Measurements from ENCODE around the gene SOX12. TPM values are rescaled to one million over a fixed set of nuclear protein-coding genes. Genes with fewer than 3 reads are reported as not detected.
"Not testable (repeated sequence)": the region's sequence is repeated elsewhere in the genome, so short reads cannot be mapped to it uniquely, and the experiment has no call there.

Gene SOX12
- polyA plus RNA-seq, 3 donors from 2014 or later = 0.08 to 0.27 (median 0.21) TPM

DNA sequence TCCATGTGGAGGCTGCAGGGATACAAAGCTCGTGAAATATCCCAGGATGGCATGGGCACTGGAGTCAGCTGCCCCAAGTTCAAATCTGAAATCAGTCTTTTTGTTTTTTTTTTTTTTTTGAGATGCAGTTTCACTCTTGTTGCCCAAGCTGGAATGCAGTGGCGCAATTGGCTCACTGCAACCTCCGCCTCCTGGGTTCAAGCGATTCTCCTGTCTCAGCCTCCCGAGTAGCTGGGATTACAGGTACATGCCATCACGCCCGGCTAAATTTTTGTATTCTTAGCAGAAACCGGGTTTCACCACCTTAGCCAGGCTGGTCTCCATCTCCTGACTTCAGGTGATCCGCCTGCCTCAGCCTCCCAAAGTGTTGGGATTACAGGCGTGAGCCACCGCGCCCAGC is 52.2 kb downstream of the SOX12 start:
- H3K4me1 Mint-ChIP-seq; H3K4me3 Mint-ChIP-seq; H3K36me3 Mint-ChIP-seq; H3K27me3 Mint-ChIP-seq (ENCODE audit: low read depth in 3 of 3); H3K9me3 Mint-ChIP-seq; DNase-seq; H3K27ac Mint-ChIP-seq: not testable (repeated sequence)

DNA sequence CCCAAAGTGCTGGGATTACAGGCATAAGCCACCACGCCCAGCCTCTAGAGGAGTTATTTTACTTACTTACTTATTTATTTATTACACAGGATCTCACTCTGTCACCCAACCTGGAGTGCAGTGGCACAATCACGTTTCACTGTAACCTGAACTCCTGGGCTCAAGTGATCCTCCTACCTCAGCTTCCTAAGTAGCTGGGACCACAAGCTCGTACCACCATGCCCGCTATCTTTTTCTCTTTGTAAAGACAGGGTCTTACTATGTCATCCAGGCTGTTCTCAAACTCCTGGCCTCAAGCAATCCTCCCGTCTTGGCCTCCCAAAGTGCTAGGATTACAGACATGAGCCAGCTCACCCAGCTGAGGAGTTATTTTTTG is 53.6 kb downstream of the SOX12 start:
- DNase-seq = no peak
- Mint-ChIP-seq H3K27ac (no peak overlapping the region), H3K27me3 (ENCODE audit: low read depth in 3 of 3) (peaks cover 2 to 8% (median 4%) of the 10 kb centered on the region in 3 donors), H3K4me1 (peaks cover 4 to 11% of the 10 kb centered on the region in 2 donors), H3K9me3 (no peaks in the 10 kb centered on the region), H3K36me3 (no peaks in the 10 kb centered on the region), H3K4me3 (peak overlapping the region in 1 of 5 donors; percentile 76)

Other genes with a start within 250 kb of the SOX12 start
- not detected for gene DEFB125, start 237.9 kb upstream of the SOX12 start, polyA plus RNA-seq
- not detected for gene DEFB126, start 183.0 kb upstream of the SOX12 start, polyA plus RNA-seq
- gene DEFB127, start 168.1 kb upstream of the SOX12 start, polyA plus RNA-seq = not detected
- not detected for gene DEFB128, start 135.8 kb upstream of the SOX12 start, polyA plus RNA-seq
- not detected for gene DEFB129, start 98.3 kb upstream of the SOX12 start, polyA plus RNA-seq
- gene DEFB132, start 67.8 kb upstream of the SOX12 start, polyA plus RNA-seq = not detected
- gene C20orf96, start 34.8 kb upstream of the SOX12 start, polyA plus RNA-seq = under 1 TPM; 0.23 to 0.50 (median 0.32) TPM
- gene ZCCHC3, start 28.0 kb upstream of the SOX12 start, polyA plus RNA-seq = 10 to 100 TPM in 1 of 3 donors, 1 to 10 TPM in 2; 2.1 to 14.0 (median 6.1) TPM
- 1 to 10 TPM; 6.7 to 8.9 (median 7.1) TPM for gene NRSN2, start 21.6 kb downstream of the SOX12 start, polyA plus RNA-seq
- 10 to 100 TPM; 17.0 to 27.6 (median 25.0) TPM for gene TRIB3, start 55.2 kb downstream of the SOX12 start, polyA plus RNA-seq
- gene RBCK1, start 82.7 kb downstream of the SOX12 start, polyA plus RNA-seq = 100 to 1,000 TPM; 110 to 131 (median 126) TPM
- gene TBC1D20, start 137.0 kb downstream of the SOX12 start, polyA plus RNA-seq = 10 to 100 TPM; 19.4 to 38.3 (median 33.2) TPM
- gene CSNK2A1, start 218.2 kb downstream of the SOX12 start, polyA plus RNA-seq = 10 to 100 TPM; 39.9 to 65.9 (median 60.1) TPM